Neural progenitor cell (in vitro differentiated cells): ENCODE measurements around the gene DNMT3L. TPM values are rescaled to one million over a fixed set of nuclear protein-coding genes. Genes with fewer than 3 reads are reported as not detected.
"Not testable (repeated sequence)": the region's sequence is repeated elsewhere in the genome, so short reads cannot be mapped to it uniquely, and the experiment has no call there.

Source experiments
- DNase-seq: peaks from one replicate; pipeline ENCODE4 v3.0.0-alpha.2; 2016; ENCODE audit warnings: low spot score
- H2AFZ ChIP-seq: fragments of 200-600 bp; sonication (generic); replicated peaks from 2 replicates; pipeline ENCODE4 v1.6.1; 2016; ENCODE audit warnings: antibody characterized with exemption
- H3F3A ChIP-seq: fragments of 200-600 bp; sonication (generic); 2 replicates; pipeline ENCODE4 v1.6.1; 2016; ENCODE audit warnings: antibody characterized with exemption, low read depth
- H3K27ac ChIP-seq: fragments of 200-600 bp; sonication (generic); 2 replicates; pipeline ENCODE4 v1.5.1; 2016; ENCODE audit warnings: mild to moderate bottlenecking
- H3K27me3 ChIP-seq: fragments of 200-600 bp; sonication (generic); 2 replicates; pipeline ENCODE4 v1.6.1; 2016; ENCODE audit warnings: mild to moderate bottlenecking, moderate library complexity
- H3K36me3 ChIP-seq: fragments of 200-600 bp; sonication (generic); 2 replicates; pipeline ENCODE4 v1.5.1; 2016
- H3K4me1 ChIP-seq: fragments of 200-600 bp; sonication (generic); 2 replicates; pipeline ENCODE4 v1.6.1; 2016; ENCODE audit warnings: mixed run types
- H3K4me2 ChIP-seq: fragments of 200-600 bp; sonication (generic); 2 replicates; pipeline ENCODE4 v1.6.1; 2016
- H3K4me3 ChIP-seq: fragments of 200-600 bp; sonication (generic); 2 replicates; pipeline ENCODE4 v1.5.1; 2016
- H3K79me2 ChIP-seq: fragments of 200-600 bp; sonication (generic); 2 replicates; pipeline ENCODE4 v1.6.1; 2016; ENCODE audit warnings: low read depth
- H3K9ac ChIP-seq: fragments of 200-600 bp; sonication (generic); 2 replicates; pipeline ENCODE4 v1.6.1; 2016
- H3K9me3 ChIP-seq: fragments of 200-600 bp; sonication (generic); 2 replicates; pipeline ENCODE4 v1.5.1; 2016; ENCODE audit warnings: low read depth
- H4K20me1 ChIP-seq: fragments of 200-600 bp; sonication (generic); 2 replicates; pipeline ENCODE4 v1.6.1; 2016; ENCODE audit warnings: low read depth
- H3K27ac Mint-ChIP-seq: 3 replicates; pipeline ENCODE4 v1.8.0; 2021; ENCODE audit warnings: mixed read lengths
- H3K27me3 Mint-ChIP-seq: 2 replicates; pipeline ENCODE4 v1.8.0; 2022; ENCODE audit warnings: low read depth, mild to moderate bottlenecking, inconsistent platforms, moderate library complexity, mixed read lengths; ENCODE audit not compliant: insufficient read depth
- H3K36me3 Mint-ChIP-seq: 3 replicates; pipeline ENCODE4 v1.8.0; 2021; ENCODE audit warnings: mixed read lengths
- H3K4me1 Mint-ChIP-seq: 3 replicates; pipeline ENCODE4 v1.8.0; 2021; ENCODE audit warnings: mixed read lengths
- H3K4me3 Mint-ChIP-seq: 3 replicates; pipeline ENCODE4 v1.8.0; 2021; ENCODE audit warnings: mild to moderate bottlenecking, moderate library complexity, mixed read lengths
- H3K9me3 Mint-ChIP-seq: 3 replicates; pipeline ENCODE4 v1.8.0; 2020; ENCODE audit warnings: mixed read lengths
- EZH2 ChIP-seq: fragments of 200-600 bp; sonication (generic); IDR thresholded peaks from 2 replicates; pipeline ENCODE4 v1.6.1; 2017; ENCODE audit warnings: antibody characterized with exemption, mild to moderate bottlenecking, moderate library complexity
- EZH2phosphoT487 ChIP-seq: fragments of 200-600 bp; sonication (generic); IDR thresholded peaks from 2 replicates; pipeline ENCODE4 v1.6.1; 2017; ENCODE audit warnings: antibody characterized with exemption
- small RNA-seq: library from RNA; depleted of rRNA; stranded (forward); fragments of <200 nt; gene quantifications from one replicate; pipeline ENCODE3, GENCODE V24; 2015
- total RNA-seq: library from RNA; depleted of rRNA; stranded (reverse); fragments of >200 nt; gene quantifications from 2 replicates; pipeline ENCODE4 v1.2.3, GENCODE V29; 2015; ENCODE audit warnings: low replicate concordance
- TF ChIP-seq, protein P1 (sequence below): fragments of 200-600 bp; sonication (generic); IDR thresholded peaks from 2 replicates; pipeline ENCODE4 v1.5.1; 2017; ENCODE audit warnings: antibody characterized with exemption, mild to moderate bottlenecking

DNMT3L gene
- total RNA-seq, 1 donor from 2014 or later: not detected

- H3K9ac ChIP-seq: no peak overlapping the region
- no peaks in the 10 kb centered on the region for H3K9me3 ChIP-seq
- no peaks in the 10 kb centered on the region for H4K20me1 ChIP-seq
- H3K36me3 ChIP-seq: no peaks in the 10 kb centered on the region
- no peaks in the 10 kb centered on the region for H3K9me3 Mint-ChIP-seq
- no peak overlapping the region for H3K4me3 Mint-ChIP-seq
- peaks cover 2% of the 10 kb centered on the region for H3K4me1 Mint-ChIP-seq
- H3K27ac ChIP-seq: no peak overlapping the region
- no peak overlapping the region for H3K4me3 ChIP-seq
- no peak overlapping the region for H3K27ac Mint-ChIP-seq
- no peaks in the 10 kb centered on the region for H3K27me3 Mint-ChIP-seq
- no peaks in the 10 kb centered on the region for H3K4me1 ChIP-seq
- no peaks in the 10 kb centered on the region for H3K27me3 ChIP-seq
- TF ChIP-seq EZH2 (no peak), EZH2phosphoT487 (no peak)
- TF ChIP-seq, protein P1, sequence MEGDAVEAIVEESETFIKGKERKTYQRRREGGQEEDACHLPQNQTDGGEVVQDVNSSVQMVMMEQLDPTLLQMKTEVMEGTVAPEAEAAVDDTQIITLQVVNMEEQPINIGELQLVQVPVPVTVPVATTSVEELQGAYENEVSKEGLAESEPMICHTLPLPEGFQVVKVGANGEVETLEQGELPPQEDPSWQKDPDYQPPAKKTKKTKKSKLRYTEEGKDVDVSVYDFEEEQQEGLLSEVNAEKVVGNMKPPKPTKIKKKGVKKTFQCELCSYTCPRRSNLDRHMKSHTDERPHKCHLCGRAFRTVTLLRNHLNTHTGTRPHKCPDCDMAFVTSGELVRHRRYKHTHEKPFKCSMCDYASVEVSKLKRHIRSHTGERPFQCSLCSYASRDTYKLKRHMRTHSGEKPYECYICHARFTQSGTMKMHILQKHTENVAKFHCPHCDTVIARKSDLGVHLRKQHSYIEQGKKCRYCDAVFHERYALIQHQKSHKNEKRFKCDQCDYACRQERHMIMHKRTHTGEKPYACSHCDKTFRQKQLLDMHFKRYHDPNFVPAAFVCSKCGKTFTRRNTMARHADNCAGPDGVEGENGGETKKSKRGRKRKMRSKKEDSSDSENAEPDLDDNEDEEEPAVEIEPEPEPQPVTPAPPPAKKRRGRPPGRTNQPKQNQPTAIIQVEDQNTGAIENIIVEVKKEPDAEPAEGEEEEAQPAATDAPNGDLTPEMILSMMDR: no peak
- no peak overlapping the region for H2AFZ ChIP-seq
- H3K36me3 Mint-ChIP-seq: no peaks in the 10 kb centered on the region
- no peaks in the 10 kb centered on the region for H3K79me2 ChIP-seq
- DNase-seq: peak; percentile 1
- no peak overlapping the region for H3K4me2 ChIP-seq
- no peaks in the 10 kb centered on the region for H3F3A ChIP-seq
Measured at GRCh38 chr21:44199448-44199847, 62.2 kb downstream of the DNMT3L start.

- H3K9ac ChIP-seq, H3K36me3 ChIP-seq, H3K4me1 ChIP-seq, H3K4me3 ChIP-seq, H3K36me3 Mint-ChIP-seq, H3K9me3 Mint-ChIP-seq, H3K4me1 Mint-ChIP-seq, DNase-seq, H3K27ac ChIP-seq, H2AFZ ChIP-seq, H3K27ac Mint-ChIP-seq, H3K9me3 ChIP-seq, H4K20me1 ChIP-seq, H3K79me2 ChIP-seq, H3K4me3 Mint-ChIP-seq, H3K27me3 ChIP-seq, H3K4me2 ChIP-seq, H3F3A ChIP-seq, H3K27me3 Mint-ChIP-seq: not testable (repeated sequence)
Measured at GRCh38 chr21:44197156-44197516, 64.6 kb downstream of the DNMT3L start.

Small RNA genes lying within 50 kb of the gene (small RNA-seq; reads per million reads assigned to genes)
- not detected for gene AP001059.3

Other genes with a start within 250 kb of the DNMT3L start
- gene TRAPPC10, start 249.6 kb downstream of the DNMT3L start, total RNA-seq: 19.8 and 23.2 TPM in 2 replicates
- gene PWP2, start 154.5 kb downstream of the DNMT3L start, total RNA-seq: 6.9 and 9.8 TPM in 2 replicates
- gene GATD3, start 128.2 kb downstream of the DNMT3L start, total RNA-seq: 12.5 and 15.5 TPM in 2 replicates
- gene ICOSLG, start 21.0 kb downstream of the DNMT3L start, total RNA-seq: 0.22 and 0.25 TPM in 2 replicates
- not detected in 2 replicates for gene AIRE, start 24.0 kb upstream of the DNMT3L start, total RNA-seq
- 48.7 and 126 TPM in 2 replicates for gene PFKL, start 38.2 kb upstream of the DNMT3L start, total RNA-seq
- 7.5 and 17.9 TPM in 2 replicates for gene CFAP410, start 77.5 kb upstream of the DNMT3L start, total RNA-seq
- 0.28 TPM in 1 of 2 replicates, not detected in the other for gene TRPM2, start 91.7 kb upstream of the DNMT3L start, total RNA-seq
- 2.5 and 4.9 TPM in 2 replicates for gene LRRC3, start 193.6 kb upstream of the DNMT3L start, total RNA-seq